ENCODE measurements around the gene CALCB.

The CALCB gene

DNA sequence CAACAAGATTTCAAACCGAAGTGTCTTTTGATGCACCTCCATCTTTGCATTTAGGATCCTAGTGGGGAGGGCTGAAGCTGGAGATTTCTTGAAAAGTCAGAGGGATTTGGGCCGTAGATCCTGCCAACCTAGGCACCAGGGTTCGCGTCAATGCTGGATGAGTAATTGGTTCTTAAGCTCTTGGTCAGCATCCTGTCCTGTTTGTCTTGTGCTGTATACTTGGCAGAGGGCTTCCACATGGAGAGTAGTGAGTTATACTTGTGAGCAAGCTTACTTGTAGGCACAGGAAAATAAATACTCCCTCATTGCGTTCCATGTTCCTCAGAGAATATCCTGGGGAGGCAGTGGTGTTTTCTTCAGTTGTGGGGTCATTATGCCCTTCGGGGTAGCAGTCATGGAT is 53.9 kb downstream of the CALCB start (continued):
- TF ChIP-seq, protein P1, sequence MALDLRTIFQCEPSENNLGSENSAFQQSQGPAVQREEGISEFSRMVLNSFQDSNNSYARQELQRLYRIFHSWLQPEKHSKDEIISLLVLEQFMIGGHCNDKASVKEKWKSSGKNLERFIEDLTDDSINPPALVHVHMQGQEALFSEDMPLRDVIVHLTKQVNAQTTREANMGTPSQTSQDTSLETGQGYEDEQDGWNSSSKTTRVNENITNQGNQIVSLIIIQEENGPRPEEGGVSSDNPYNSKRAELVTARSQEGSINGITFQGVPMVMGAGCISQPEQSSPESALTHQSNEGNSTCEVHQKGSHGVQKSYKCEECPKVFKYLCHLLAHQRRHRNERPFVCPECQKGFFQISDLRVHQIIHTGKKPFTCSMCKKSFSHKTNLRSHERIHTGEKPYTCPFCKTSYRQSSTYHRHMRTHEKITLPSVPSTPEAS (tag by site-specific recombination; IDR thresholded peaks at IDR 0.05), result no peak
- TF ChIP-seq ZNF266 (tag by site-specific recombination; IDR thresholded peaks at IDR 0.05; ENCODE audit: low read depth) (no peak), ZNF335 (tag by site-specific recombination; conservative IDR thresholded peaks at IDR 0.05) (no peak), ZNF239 (tag by site-specific recombination; IDR thresholded peaks at IDR 0.05) (no peak), ZSCAN16 (tag by site-specific recombination; IDR thresholded peaks at IDR 0.05) (no peak)
- TF ChIP-seq, protein P2, sequence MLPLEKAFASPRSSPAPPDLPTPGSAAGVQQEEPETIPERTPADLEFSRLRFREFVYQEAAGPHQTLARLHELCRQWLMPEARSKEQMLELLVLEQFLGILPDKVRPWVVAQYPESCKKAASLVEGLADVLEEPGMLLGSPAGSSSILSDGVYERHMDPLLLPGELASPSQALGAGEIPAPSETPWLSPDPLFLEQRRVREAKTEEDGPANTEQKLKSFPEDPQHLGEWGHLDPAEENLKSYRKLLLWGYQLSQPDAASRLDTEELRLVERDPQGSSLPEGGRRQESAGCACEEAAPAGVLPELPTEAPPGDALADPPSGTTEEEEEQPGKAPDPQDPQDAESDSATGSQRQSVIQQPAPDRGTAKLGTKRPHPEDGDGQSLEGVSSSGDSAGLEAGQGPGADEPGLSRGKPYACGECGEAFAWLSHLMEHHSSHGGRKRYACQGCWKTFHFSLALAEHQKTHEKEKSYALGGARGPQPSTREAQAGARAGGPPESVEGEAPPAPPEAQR (tag by site-specific recombination; IDR thresholded peaks at IDR 0.05), result no peak

Data from HEK293 (cell line).